ENCODE results near the gene SYNJ2.
A peak's percentile ranks its signal among the peaks of the same experiment; 100 is the strongest.

SYNJ2 gene

DNA sequence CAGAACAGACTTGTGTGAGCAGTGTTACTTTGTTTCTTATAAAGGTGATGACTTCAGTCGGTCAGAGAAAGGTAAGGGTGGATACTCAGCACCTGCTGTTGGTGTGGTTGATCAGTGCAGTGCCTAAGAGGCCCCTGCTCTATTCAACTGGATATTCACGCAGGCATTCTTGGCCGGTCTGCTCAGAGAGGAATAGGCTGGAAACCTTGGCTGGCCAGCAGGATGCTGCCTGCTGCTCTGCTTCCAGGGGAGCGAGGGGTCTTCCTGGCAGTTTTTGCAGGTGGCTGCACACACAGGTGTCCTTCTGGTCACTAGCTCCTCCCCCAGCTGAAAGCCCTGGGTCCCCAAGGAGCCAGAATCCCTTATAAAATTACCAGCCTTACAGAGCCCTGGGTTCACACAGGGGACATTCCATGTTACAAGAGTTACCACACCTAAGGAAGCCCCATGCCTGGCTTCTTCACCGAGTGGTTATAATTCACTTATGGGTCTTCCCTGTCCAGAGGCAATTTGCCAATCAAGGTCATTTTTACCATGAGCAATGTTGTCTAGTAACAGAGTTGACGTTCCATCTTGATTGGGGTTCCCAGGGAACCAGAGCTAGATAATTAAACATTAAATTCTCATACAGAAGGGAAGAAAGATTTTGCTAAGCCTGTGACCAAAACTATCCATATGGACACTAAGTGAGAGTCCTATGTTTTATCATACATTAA is 16.4 kb downstream of the SYNJ2 start:
- DNase-seq: no peak

DNA sequence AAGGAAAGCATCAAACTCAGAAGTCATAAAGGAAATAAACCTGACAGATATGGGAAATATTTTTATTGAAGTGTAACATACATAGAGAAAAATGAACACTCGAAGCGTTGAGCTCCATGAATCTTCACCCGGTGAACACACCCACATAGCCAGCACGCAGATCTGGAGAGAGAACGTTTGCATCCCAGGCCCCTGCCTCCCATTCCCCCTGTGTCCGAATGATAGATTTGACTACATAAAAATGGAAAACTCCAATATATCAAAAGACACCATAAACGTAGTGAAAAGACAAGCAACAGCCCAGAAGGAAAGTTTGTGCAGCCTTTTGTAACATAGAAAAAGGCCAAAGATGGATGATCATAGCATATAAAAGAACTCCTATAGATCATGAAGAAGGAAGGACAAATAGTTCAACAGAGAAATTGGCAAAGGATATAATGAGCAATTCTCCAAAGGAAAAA is 17.1 kb downstream of the SYNJ2 start:
- DNase-seq: no peak

DNA sequence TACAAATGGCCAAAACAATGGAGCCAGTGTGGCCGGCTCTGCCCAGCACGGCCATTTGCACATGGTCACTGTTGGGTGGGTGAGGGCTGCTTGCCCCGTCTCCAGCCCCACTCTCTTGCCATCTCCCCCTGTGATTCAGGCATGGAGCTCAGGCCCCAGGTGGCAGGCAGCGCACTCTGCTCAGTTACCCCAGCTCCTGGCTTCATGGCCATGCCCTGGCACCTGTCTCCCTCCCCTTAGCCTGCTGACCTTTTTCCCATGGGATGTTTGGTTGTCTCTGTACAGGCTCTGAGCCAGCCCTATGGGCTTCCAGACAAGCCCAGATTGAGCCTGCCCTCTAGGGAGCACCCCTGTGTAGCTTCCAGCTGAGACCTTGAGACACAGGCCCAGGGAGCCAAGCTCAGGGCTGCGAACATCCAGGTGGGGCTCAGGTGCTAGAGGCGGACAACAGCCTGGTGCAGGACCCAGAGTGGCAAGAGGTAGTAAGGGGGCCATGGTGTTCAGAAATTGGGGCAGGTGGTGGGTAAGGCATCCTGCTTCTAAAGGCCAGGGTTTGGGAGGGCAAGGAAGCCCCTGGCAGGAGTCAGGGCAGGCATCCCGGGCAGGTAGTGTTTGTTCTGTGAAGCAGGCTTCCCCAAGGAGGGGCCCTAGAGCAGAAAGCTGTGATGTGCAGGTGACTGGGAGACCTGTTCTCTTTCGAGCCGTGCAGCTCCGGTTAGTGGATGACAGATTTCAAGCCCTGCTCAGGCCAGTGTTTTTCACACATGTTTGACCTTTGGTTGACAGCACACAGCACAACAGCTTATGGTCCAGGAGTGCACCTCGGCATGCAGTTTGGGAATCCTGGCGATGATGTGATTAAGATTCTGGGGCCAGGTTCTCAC is 17.7 kb downstream of the SYNJ2 start:
- no peak for DNase-seq

DNA sequence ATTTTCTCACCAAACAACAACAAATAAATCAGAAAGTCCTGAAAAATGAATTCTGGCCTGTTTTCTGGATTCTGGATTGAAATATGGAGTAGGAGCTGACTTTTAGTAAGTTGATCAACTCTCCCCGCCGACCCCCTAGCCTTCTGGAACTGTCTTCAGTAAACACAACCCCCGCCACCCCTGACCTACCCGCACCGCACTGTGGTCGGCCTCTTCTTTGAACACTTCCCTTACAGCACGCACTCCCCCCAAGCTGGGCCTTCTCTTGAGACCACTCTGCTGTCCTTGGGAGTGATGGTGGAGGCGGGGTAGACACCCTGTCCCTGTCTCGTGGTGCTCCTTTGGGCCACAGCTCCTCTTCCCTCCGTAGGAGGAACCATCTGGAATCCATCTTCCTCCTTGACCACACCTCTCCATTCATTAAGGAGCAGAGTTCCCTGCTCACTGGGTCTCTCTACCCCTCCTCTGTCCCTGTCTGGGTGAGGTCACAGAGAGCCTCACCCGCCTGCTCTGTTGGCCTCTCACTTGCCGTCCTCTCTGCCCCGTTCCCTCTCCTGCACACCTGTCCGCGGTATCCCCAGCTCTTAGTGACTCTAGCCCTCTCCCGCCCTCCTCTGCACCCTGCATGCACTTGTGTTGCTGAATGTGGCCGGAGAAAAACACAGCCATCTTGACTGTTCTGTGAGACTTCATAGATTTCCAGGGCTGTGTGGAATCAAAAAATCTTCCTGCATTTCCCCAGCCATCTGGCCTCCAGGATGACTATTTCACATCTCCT is 19.1 kb downstream of the SYNJ2 start:
- no peak for DNase-seq

DNA sequence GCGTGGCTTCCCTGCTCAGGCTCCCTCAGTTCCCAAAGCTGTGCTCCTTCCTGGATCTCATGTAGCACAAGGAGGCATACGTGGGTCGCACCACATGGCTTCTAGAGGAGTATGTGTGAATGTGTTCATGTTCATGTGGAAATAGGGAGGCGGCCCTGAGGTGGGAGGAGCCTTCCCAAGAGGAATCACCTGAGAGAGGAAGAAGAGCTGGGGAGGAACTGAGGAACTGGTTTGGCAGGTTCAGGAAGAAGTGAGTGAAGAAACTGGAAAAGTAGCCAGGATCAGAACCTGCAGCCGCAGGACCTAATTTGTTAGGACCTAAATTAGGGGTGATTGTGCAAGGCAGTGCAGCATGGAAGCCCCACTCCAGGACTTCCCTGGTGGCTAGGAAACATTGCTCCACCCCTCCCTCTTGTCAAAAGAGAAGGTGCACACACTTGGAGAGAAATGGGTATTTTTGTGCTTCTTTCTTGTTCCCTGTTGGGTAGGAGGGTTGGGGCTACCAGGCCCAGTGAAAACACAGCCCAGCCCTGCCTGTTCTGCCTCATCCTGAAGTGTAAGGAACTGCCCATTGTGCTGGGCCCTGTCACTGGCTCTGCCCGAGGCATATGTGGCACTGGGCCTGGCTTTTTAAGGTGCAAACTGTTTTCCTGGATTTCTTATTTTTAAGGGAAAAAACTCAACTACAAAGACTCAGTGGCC is 20.7 kb downstream of the SYNJ2 start:
- DNase-seq: peak in 1 of 3 experiments; percentile 16

DNA sequence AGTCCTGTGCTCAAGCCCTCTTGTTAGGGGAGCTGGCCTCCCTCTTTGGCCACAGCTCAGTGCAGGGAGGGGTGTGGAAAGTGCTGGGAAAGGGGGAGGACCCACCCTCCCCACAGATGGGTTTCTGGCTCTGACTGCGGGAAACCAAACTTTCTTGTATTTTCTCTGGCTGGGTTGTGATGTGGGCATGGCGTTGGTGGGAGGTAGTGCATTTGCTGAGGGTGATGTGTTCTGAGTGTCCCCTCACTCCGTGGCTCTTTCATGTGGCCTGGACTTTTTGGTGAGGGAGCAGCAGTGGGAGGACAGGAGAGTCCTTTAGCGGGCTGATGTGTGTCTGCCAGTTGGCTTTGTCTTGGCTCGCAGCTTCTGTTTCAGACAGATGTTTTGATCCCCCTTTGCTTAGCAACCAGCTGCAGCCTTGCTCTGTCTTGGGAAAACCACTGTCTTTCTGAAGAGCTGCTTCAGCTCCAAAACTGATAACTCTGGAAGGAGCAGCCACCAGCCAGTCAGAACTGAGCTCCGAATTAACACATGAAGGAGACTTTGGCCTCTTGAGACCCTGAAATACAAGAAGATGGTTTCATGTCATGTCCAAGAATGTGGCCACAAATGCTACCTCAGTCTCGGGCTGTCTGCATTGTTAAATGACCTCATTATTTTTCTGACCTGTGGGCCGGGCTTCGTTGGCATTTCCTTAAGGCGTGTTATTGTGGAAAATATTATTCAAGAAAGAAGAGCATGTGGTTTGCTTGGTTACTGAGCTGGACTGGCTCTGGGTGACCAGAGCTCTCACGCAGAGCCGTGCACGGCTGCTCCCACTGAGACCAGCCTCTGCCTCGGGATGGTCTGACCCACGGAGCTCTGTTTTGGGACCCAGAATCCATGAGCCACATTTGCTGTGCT is 21.5 kb downstream of the SYNJ2 start:
- DNase-seq: no peak

DNA sequence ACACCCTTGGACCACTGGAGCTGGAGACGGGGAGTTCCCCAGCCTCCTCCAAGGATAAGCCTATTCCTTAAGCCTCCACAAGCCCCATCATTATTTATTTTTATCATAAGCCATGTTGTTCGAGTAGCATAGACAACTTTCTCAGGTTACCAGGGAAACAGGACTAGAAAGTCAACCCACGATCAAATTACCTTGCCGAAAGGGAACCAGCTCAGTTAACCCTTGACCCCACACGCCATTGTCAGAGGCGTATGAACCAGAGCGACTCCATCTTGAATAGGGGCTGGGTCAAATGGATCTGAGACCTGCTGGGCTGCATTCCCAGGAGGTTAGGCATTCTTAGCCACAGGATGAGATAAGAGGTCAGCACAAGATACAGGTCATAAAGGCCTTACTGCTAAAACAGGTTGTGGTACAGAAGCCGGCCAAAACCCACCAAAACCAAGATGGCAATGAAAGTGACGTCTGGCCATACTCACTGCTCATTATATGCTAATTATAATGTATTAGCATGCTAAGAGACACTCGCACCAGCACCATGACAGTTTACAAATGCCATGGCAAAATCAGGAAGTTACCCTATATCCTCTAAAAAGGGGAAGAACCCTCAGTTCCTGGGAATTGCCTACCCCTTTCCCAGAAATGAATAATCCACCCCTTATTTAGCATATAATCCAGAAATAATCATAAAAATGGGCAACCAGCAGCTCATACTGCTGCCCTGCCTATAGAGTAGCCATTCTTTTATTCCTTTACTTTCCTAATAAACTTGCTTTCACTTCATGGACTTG is 22.4 kb downstream of the SYNJ2 start:
- no peak for DNase-seq

DNA sequence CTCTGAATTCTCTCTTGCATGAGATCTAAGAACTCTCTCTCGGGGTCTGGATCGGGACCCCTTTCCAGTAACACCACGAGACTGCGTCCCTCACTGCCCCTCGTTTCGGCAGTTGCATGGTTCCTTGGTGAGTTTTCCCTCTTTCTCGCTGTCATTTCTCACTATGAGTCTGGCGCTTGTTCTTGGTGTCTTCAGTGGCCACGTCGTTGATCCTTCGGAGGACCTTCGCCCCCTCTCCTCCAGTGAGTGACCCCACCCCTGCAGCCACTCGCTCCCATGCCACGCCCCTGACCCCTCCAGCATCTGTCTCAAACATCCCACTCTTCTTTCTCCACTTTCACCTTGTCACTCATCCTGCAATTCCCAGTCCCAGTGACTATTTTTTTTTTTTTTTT is 23.0 kb downstream of the SYNJ2 start:
- no peak for DNase-seq

DNA sequence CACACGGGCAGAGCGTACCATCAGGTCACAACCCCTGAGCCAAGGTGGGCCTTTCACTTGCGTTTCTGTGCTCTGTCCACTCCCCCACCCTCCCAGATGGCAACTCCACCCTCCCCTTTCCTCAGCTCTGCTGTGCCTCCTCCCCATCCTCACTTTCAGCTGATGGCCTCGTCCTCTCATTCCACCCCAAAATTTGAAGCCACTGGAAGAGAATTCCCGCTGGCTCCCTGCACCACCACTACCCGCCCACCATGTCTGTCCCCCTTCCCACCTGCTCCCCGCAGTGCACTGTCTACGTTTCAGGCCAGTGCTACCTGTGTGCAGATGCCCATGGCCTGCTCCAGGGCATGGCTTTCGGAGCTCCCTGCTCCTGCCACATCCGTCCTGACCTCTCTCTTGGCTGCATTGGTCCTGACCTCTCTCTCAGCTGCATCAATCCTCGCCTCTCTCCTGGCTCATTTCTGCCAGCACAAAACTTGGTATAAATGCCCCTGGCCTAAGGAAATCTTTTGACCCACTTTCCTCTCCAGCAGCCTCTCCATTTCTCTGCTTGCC is 24.0 kb downstream of the SYNJ2 start:
- no peak for DNase-seq

DNA sequence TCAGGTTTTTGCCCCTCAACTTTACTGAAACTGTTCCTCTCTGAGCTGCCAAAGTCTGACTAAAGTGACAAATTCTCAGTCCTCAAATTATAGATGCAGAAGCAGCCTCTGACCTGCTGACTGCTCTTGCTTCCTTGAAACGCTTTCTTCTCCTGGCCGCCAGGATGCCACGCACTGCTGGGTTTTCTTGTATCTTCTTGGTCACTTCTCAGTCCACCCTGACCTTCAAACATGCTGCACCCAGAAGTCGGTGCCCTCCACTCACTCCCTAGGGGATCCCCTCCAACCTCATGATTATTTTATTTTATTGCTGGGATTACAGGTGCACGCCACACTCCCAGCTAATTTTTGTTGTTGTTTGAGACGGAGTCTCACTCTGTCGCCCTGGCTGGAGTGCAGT is 24.7 kb downstream of the SYNJ2 start:
- no peak for DNase-seq

DNA sequence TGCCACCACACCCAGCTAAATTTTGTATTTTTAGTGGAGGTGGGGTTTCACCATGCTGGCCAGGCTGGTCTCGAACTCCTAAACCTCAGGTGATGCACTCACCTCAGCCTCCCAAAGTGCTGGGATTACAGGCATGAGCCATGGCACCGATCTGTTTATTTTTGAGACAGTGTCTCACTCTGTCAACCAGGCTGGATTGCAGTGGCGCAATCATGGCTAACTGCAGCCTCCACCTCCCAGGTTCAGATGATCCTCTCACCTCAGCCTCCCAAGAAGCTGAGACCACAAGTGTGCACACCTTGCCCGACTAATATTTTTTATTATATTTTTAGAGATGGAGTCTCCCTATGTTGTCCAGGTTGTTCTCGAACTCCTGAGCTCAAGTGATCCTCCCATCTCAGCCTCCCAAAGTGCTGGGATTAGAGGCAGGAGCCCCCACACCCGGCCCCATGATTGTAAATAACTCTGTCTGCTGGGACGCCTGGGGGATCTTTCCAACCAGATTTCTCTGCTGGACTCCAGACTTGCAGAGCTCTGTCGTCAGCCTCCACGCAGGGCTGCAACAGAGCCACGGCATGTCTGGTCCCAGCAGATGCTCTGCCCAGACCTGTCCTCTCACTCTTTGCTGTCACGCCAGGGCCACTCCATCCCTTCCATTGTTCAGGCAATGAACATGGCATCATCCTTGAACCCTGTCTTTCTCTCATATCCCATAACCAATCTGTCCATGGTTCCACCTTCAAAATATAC is 25.3 kb downstream of the SYNJ2 start:
- DNase-seq: no peak

DNA sequence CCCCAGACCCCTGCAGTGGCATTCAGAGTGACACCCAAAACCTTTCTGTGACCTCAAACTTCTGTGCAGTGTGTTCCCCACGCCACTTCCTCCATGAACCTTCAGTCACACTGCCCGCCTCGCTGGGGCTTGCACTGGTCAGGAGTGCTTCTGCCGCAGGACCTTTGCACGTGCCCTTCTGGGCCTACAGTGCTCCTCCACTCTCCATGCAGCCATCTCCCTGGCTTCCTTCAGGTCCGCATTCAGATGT is 27.1 kb downstream of the SYNJ2 start:
- DNase-seq: no peak

DNA sequence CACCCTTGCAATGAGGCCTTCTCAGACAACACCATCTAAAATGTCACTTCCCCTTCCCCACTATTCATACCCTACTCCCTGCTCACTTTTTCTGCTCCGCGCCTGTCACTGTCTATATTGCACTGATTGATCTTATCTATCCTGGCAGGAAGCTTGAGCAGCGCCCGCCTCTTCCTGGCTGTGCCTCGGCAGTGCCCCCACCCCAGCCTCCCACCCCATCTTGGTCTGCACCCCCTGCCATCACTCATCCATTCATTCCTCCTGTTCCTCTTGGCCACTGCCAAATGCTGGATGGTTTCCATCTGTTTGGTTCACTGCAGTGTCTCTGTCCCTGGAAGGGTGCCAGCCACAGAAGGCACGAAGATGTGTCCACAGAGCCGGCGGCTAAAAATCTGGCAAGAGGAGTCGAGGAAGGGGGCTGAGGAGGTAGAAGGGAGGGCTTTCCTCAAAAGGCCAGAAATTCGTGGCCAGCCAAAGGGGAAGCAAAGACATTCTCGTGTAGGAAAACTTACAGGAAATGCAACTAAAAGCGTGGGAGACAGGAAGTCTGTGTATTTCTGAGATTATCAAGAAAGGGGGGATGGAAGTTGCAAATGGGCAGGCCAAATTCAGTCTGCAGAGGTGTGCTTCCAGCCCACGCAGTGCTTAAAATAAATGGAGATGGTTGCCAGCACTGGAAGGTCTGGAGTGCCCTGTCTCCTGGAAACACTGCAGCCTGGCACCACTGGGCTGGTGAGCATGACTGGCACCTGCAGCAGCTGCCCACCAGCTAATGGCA is 27.6 kb downstream of the SYNJ2 start:
- peak in 1 of 3 experiments; percentile 31 for DNase-seq

DNA sequence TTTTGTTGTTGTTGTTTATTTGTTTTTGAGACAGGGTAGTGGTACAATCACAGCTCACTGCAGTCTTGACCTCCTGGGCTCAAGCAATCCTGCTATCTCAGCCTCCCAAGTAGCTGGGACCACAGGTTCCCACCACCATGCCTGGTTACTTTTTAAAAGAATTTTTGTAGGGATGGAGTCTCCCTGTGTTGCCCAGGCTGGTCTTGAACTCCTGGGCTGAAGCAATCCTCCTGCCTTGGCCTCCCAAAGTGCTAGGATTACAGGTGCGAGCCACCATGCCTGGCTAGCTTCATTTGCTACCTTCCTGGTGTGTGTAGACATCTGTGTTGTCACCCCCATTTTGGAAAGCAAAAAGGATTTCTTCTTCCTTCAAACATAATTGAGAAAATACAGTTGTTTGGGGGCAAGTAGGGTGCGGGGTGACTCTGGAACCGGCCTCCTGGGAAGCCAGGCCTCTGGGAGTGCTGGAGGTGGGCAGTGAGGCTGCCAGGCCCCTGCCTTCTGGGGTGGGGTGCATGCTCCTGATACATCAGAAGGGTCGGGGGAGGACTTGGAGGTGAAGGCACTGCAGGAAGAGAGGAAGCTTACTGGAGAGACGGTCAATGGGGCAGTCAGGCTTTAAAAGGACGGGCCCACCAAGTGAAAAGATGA is 28.4 kb downstream of the SYNJ2 start:
- DNase-seq: no peak

DNA sequence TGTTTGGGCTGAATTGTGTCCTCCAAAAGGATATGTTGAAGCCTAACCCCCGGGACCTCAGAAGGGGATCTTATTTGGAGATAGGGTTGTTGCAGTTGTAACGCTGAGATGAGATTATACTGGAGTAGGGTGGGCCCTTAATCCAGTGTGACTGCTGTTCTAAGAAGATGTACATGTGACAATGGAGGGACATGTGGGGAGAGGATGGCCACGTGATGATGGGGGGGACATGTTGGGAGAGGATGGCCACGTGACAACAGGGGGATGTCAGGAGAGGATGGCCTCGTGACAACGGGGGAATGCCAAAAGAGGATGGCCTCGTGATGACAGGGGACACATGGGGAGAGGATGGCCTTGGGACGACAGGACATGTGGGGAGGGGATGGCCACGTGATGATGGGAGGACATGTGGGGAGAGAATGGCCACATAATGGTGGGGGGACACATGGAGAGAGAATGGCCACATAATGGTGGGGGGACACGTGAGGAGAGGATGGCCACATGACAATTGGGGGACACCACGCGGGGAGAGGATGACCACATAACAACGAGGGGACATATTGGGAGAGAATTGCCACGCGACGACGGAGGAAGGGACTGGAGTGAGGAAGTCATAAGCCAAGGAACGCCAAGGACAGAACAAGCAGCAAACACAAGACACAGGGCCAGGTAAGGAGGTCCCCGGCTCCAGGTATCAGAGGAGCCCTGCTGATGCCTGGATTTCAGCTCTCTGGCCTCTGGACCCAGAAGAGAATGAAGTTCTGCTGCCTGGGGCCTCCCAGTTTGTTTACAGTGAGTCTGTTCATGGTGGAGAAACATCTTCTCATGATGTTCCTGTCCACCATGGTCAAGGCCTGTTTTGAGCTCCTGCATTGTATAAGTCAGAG is 29.2 kb downstream of the SYNJ2 start:
- no peak for DNase-seq

DNA sequence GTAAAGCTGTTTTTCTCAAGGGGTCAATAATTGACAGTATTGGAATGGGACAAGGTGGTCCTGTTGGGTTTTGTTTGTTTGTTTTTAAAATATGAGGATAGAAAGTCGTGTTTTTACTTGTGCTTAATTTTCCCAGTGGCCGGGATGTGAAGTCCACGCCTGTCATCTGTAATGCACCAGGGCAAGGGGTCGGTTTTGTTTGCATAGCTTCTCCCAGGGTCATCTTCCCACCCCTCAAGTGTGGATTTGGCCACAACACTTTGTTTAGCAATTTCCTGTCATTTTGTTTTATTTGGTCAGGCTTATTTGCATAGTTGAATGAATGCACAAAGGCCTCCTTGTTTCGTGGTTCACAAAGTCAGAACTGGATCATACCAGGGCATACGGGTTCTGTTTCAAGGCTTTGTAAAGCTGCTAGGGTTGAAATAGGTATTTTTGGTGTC is 29.8 kb downstream of the SYNJ2 start:
- DNase-seq: no peak

DNA sequence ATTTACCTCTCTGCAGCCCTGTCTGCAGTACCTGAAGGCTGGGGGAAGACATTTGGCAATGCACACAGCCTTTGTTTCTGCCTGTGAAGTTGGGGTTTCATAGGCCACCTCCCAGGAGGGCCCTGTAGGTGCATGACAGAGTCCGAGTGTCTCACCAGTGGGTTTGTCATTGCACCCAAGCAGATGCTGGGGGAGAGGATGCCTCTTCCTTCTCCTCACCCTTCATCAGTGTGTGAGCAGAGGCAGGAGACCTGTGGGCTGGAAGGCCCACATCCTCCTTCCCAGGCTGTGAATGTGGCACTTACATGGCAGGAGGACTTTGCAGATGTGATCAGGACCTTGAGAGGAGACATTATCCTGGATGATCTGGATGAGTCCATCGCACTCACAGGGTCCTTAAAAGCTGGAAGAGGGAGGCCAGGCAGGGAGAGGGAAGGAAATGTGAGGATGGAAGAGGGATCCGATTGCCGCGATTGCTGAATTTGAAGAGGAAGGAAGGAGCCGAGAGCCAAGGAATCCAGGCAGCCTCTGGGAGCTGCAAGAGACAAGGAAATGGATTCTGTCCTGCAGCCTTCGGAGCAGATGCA is 30.4 kb downstream of the SYNJ2 start:
- no peak for DNase-seq

All from NCI-H1417 (cell line).